B cell (primary cell): Measurements from ENCODE around the gene NCLN. TPM values are rescaled to one million over a fixed set of nuclear protein-coding genes. Genes with fewer than 3 reads are reported as not detected.

ENCODE experiments used
- ATAC-seq: fragments of 200-7000 bp; cut with Tn5 transposase; one replicate; pipeline ENCODE4 v1.10.0; 2021; ENCODE audit warnings: low read depth, mild to moderate bottlenecking, moderate number of reproducible peaks, moderate library complexity
- CTCF ChIA-PET: fragments of 350-600 bp; sonication (Branson Sonifier 250); formaldehyde crosslinking; loops from one replicate; lab custom pipeline; 2021; ENCODE audit warnings: antibody characterized with exemption, inconsistent platforms; lab: Charles Lee
- POLR2A ChIA-PET: fragments of 350-600 bp; sonication (Branson Sonifier 250); formaldehyde crosslinking; loops from one replicate; lab custom pipeline; 2021; ENCODE audit warnings: antibody characterized with exemption; lab: Charles Lee
- DNase-seq: peaks from one replicate; pipeline ENCODE4 v3.0.0; 2013
- H2AFZ ChIP-seq: 2 replicates; pipeline ENCODE4 v1.6.1; 2012; ENCODE audit warnings: mild to moderate bottlenecking, low read depth, low read length; ENCODE audit not compliant: insufficient read depth, poor library complexity, severe bottlenecking
- H3K27ac ChIP-seq, 2 donors: 1 replicate in 1 of 2; 2 replicates in 1 of 2; pipeline ENCODE4 v1.5.1; 2012 to 2013; ENCODE audit warnings: low read length in 2 of 2, mild to moderate bottlenecking in 2 of 2, moderate library complexity in 1 of 2
- H3K27me3 ChIP-seq, 4 experiments: fragments of 200-600 bp in 1 of 4; sonication (generic) in 1 of 4; replicated peaks in 1 of 4; 1 replicate in 2 of 4; 2 replicates in 2 of 4; pipeline versions ENCODE4 v1.6.1 to v1.7.0; 2013 to 2016; ENCODE audit warnings: low read length in 3 of 4, mild to moderate bottlenecking in 2 of 4, mixed read lengths in 1 of 4, moderate library complexity in 1 of 4; ENCODE audit not compliant: insufficient read depth in 4 of 4, control insufficient read depth in 3 of 4; ENCODE audit errors: control extremely low read depth in 1 of 4
- H3K36me3 ChIP-seq, 2 experiments: replicated peaks in 1 of 2; 1 replicate in 1 of 2; 2 replicates in 1 of 2; pipeline versions ENCODE4 v1.6.1 to v1.7.1; 2013; ENCODE audit warnings: low read length in 1 of 2; ENCODE audit not compliant: insufficient read depth in 2 of 2, control insufficient read depth in 1 of 2; ENCODE audit errors: control extremely low read depth in 1 of 2, extremely low read depth in 1 of 2
- H3K4me1 ChIP-seq, 2 donors: fragments of 200-600 bp in 1 of 2; sonication (generic) in 1 of 2; 1 replicate in 1 of 2; 2 replicates in 1 of 2; pipeline versions ENCODE4 v1.5.1 to v1.6.1; 2013 to 2017; ENCODE audit warnings: low read length in 2 of 2; ENCODE audit not compliant: control insufficient read depth in 2 of 2, insufficient read depth in 2 of 2
- H3K4me2 ChIP-seq: replicated peaks from 2 replicates; pipeline ENCODE3; 2012; ENCODE audit warnings: mild to moderate bottlenecking, low read depth, low read length; ENCODE audit not compliant: poor library complexity, severe bottlenecking
- H3K4me3 ChIP-seq, 5 experiments: fragments of 200-600 bp in 1 of 5; sonication (generic) in 1 of 5; 1 replicate in 3 of 5; 2 replicates in 2 of 5; pipeline versions ENCODE4 v1.5.1 to v1.7.0; 2011 to 2016; ENCODE audit warnings: low read length in 4 of 5, mild to moderate bottlenecking in 4 of 5, low read depth in 2 of 5, control low read depth in 1 of 5, moderate library complexity in 1 of 5; ENCODE audit not compliant: insufficient read depth in 1 of 5; ENCODE audit errors: control extremely low read depth in 1 of 5, extremely low read depth in 1 of 5
- H3K79me2 ChIP-seq: fragments of 200-600 bp; sonication (generic); one replicate; pipeline ENCODE4 v1.6.0; 2016; ENCODE audit warnings: low read length; ENCODE audit not compliant: control insufficient read depth, insufficient read depth
- H3K9ac ChIP-seq: fragments of 200-600 bp; sonication (generic); 2 replicates; pipeline ENCODE4 v1.6.1; 2017; ENCODE audit warnings: mild to moderate bottlenecking, low read length, moderate library complexity
- H3K9me3 ChIP-seq, 3 donors: one replicate each; pipeline versions ENCODE4 v1.6.1 to v1.7.1; 2013; ENCODE audit warnings: low read length in 2 of 3; ENCODE audit not compliant: control insufficient read depth in 2 of 3, insufficient read depth in 1 of 3; ENCODE audit errors: control extremely low read depth in 1 of 3
- H4K20me1 ChIP-seq: 2 replicates; pipeline ENCODE4 v1.6.0; 2012; ENCODE audit warnings: mild to moderate bottlenecking, low read length; ENCODE audit not compliant: insufficient read depth, control insufficient read depth, poor library complexity, severe bottlenecking
- H3K27ac Mint-ChIP-seq: one replicate; pipeline ENCODE4 v1.8.0; 2021; ENCODE audit warnings: mixed read lengths
- H3K27me3 Mint-ChIP-seq: one replicate; pipeline ENCODE4 v1.8.0; 2021; ENCODE audit warnings: mixed read lengths
- H3K4me1 Mint-ChIP-seq: one replicate; pipeline ENCODE4 v1.8.0; 2021; ENCODE audit warnings: mixed read lengths
- H3K4me3 Mint-ChIP-seq: one replicate; pipeline ENCODE4 v1.8.0; 2021; ENCODE audit warnings: mixed read lengths
- H3K9me3 Mint-ChIP-seq: one replicate; pipeline ENCODE4 v1.8.0; 2022; ENCODE audit warnings: mixed read lengths; ENCODE audit not compliant: insufficient read depth
- EZH2 ChIP-seq: IDR thresholded peaks from 2 replicates; pipeline ENCODE4 v1.6.1; 2012; ENCODE audit warnings: borderline replicate concordance, low read depth, mild to moderate bottlenecking, moderate library complexity, low read length; ENCODE audit not compliant: insufficient read depth, poor library complexity, severe bottlenecking
- WGBS: methylation state at CpG from one replicate; pipeline ENCODE4 v1.1.5; 2013; ENCODE audit warnings: missing lambda C conversion rate; ENCODE audit not compliant: insufficient coverage; 5-methylcytosine and 5-hydroxymethylcytosine counted together
- intact Hi-C: fragments of 100-400 bp; cut with micrococcal nuclease; formaldehyde crosslinking; loops from one replicate; pipeline ENCODE4 v1.10.0; 2022
- polyA plus RNA-seq: library from polyadenylated mRNA; depleted of rRNA; stranded (reverse); fragments of >200 nt; gene quantifications from 2 replicates; pipeline ENCODE4 v1.2.3, GENCODE V29; 2012
- total RNA-seq, 2 donors: library from RNA; stranded (reverse); fragments of 120-200 nt in 1 of 2; gene quantifications; 1 replicate in 1 of 2; 2 replicates in 1 of 2; pipeline versions ENCODE4 v1.2.3 to v1.2.4, GENCODE V29; 2013 to 2022
- TF ChIP-seq, protein P1 (sequence below): fragments of 200-600 bp; IDR thresholded peaks from one replicate; pipeline ENCODE4 v1.8.0; 2022; ENCODE audit warnings: antibody characterized with exemption, mild to moderate bottlenecking

Gene NCLN
- total and polyA plus RNA-seq, 2 donors (not counting 1 experiment from before 2014, with no cell fraction given), result 55.0 to 82.0 TPM

DNA sequence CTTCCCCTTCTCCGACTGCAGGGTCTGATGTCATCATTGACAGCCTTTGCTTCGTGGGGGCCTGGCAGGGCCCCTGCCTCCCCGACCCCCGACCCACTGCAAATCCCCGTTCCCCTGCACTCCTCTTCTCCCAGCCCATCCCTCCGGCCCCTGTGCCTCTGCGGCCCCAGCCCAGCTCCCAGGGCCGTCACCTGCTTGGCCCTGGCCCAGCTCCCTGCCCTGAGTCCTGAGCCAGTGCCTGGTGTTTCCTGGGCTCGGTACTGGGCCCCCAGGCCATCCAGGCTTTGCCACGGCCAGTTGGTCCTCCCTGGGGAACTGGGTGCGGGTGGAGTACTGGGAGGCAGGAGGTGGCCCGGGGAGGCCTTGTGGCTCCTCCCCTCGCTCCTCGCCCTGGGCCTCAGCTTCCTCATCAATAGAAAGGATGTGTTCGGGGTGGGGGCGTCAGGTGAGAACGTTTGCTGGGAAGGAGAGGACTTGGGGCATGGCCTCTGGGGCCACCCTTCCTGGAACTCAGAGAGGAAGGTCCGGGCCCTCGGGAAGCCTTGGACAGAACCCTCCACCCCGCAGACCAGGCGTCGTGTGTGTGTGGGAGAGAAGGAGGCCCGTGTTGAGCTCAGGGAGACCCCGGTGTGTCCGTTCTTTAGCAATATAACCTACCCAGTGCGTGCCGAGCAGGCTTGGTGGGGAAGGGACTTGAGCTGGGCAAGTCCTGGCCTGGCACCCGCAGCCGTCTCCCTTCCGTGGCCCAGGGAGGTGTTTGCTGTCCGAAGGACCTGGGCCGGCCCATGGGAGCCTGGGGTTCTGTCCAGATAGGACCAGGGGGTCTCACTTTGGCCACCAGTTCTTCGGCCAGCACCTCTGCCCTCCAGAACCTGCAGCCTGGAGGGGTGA, 22.8 kb downstream of the NCLN start:
- H3K27me3 ChIP-seq, result no peaks in the 10 kb centered on the region
- H3K4me1 ChIP-seq, result no peaks in the 10 kb centered on the region
- peaks cover under 1% of the 10 kb centered on the region for H3K4me1 Mint-ChIP-seq
- H3K4me3 ChIP-seq, result no peak overlapping the region
- H3K4me3 Mint-ChIP-seq, result no peak overlapping the region
- no peak overlapping the region for H3K9ac ChIP-seq
- ChIA-PET POLR2A (no interaction called here), CTCF (interaction anchor here (1.0 kb wide), 1 partner anchor 79 kb away, joined by 3 read pairs; no protein-coding TSS in a partner anchor)
- no peak for ATAC-seq
- no peak overlapping the region for H3K27ac Mint-ChIP-seq
- 96% methylated on average over 23 of the region's 33 CpGs for WGBS
- H3K9me3 Mint-ChIP-seq, result no peaks in the 10 kb centered on the region
- H3K9me3 ChIP-seq, result no peaks in the 10 kb centered on the region
- no peaks in the 10 kb centered on the region for H3K27me3 Mint-ChIP-seq
- peaks cover 0 to 33% of the 10 kb centered on the region in 2 experiments for H3K36me3 ChIP-seq
- peaks cover 6% of the 10 kb centered on the region for H4K20me1 ChIP-seq
- TF ChIP-seq EZH2, result no peak
- TF ChIP-seq, protein P1, sequence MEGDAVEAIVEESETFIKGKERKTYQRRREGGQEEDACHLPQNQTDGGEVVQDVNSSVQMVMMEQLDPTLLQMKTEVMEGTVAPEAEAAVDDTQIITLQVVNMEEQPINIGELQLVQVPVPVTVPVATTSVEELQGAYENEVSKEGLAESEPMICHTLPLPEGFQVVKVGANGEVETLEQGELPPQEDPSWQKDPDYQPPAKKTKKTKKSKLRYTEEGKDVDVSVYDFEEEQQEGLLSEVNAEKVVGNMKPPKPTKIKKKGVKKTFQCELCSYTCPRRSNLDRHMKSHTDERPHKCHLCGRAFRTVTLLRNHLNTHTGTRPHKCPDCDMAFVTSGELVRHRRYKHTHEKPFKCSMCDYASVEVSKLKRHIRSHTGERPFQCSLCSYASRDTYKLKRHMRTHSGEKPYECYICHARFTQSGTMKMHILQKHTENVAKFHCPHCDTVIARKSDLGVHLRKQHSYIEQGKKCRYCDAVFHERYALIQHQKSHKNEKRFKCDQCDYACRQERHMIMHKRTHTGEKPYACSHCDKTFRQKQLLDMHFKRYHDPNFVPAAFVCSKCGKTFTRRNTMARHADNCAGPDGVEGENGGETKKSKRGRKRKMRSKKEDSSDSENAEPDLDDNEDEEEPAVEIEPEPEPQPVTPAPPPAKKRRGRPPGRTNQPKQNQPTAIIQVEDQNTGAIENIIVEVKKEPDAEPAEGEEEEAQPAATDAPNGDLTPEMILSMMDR, result no peak
- no peaks in the 10 kb centered on the region for H3K79me2 ChIP-seq
- H2AFZ ChIP-seq, result no peak overlapping the region
- intact Hi-C loops, result no loop called here
- no peak overlapping the region for H3K27ac ChIP-seq
- no peak overlapping the region for H3K4me2 ChIP-seq
- no peak for DNase-seq
